HG02943 (cell line): ENCODE results near the gene TNFSF9.
"Not testable (repeated sequence)": the region's sequence is repeated elsewhere in the genome, so short reads cannot be mapped to it uniquely, and the experiment has no call there.

Experiments used
- ATAC-seq: cut with Tn5 transposase; IDR thresholded peaks from one replicate; pipeline ENCODE4 v1.9.1; 2021; ENCODE audit warnings: mild to moderate bottlenecking, low read depth, moderate library complexity; ENCODE audit not compliant: unreplicated experiment

The TNFSF9 gene

GRCh38 chr19:6568010-6568526 lies 37.2 kb downstream of the TNFSF9 start:
- ATAC-seq = no peak

DNA sequence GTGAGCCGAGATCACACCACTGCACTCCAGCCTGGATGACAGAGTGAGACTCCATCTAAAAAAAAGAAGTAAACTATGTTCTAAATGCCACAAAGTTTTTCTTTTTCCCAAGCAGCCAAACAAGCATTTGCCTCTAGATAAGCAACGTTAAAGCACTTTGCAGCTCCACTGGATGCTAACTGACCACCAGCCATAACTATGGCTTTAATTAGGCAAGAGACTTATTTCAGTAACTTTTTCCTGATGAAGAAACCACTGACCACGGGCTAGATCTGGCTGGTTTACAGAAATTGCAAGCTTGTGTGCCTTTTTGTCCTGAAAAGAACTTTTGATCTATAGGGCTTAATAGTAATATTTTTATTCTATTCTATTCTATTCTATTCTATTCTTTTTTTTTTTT lies 38.0 kb downstream of the TNFSF9 start:
- no peak for ATAC-seq

- no peak for ATAC-seq
These were observed 39.9 kb downstream of the TNFSF9 start for GRCh38 chr19:6570764-6571163.

- no peak for ATAC-seq
These were observed 40.3 kb downstream of the TNFSF9 start for GRCh38 chr19:6571167-6571566.

- ATAC-seq = no peak
These were observed 41.4 kb downstream of the TNFSF9 start for GRCh38 chr19:6572217-6572616.

- ATAC-seq = no peak
These were observed 42.5 kb downstream of the TNFSF9 start for GRCh38 chr19:6573350-6573749.

- peak; percentile 4 for ATAC-seq
These were observed 46.1 kb downstream of the TNFSF9 start for GRCh38 chr19:6576869-6577475.

DNA sequence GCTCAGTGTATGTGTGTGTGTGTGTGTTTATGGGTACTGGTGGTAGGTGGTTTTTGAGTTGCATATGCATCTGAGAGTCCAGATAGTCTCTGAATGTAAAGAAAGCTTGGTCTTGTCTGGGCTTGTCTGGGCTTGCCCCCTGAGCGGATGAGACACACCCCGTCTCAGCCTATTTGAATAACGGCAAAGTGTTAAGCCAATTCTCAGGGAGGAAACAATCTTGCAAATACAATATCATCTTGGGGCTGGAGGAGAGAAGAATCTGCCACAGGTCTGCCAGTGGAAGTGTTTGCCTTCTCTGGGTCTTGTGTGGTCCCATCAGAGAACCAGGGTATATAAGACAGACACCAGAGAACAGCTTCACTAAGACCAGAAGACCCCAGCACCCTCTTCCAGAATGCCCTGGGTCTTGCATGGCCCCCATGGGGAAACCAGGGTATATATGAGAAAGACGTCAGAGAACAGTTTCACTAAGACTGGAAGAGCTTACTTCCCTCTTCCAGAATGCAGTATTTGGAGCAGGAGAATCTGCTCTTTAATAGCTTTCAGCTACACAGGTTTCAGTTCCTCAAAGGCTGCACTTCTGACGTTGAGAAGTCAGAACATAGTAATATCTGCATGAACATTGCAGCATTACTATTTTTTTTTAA lies 46.8 kb downstream of the TNFSF9 start:
- ATAC-seq = peak; percentile 73

- ATAC-seq = no peak
These were observed 48.8 kb downstream of the TNFSF9 start for GRCh38 chr19:6579450-6580178.

GRCh38 chr19:6580313-6580712 lies 49.5 kb downstream of the TNFSF9 start:
- ATAC-seq = no peak

- not testable (repeated sequence) for ATAC-seq
These were observed 52.0 kb downstream of the TNFSF9 start for GRCh38 chr19:6582515-6583484.
